GM12878 (cell line): ENCODE measurements around the gene SOX10. TPM values are rescaled to one million over a fixed set of nuclear protein-coding genes. Genes with fewer than 3 reads are reported as not detected.

ENCODE experiments used
- ATAC-seq: fragments of 200-7000 bp; cut with Tn5 transposase; 3 replicates; pipeline ENCODE4 v1.9.1; 2020; ENCODE audit warnings: mild to moderate bottlenecking, moderate library complexity
- BruUV-seq: library from RNA; stranded (reverse); fragments of 400-500 nt; replicated peaks from 2 replicates; lab custom pipeline; 2021; lab: Mats Ljungman, UMichigan
- CTCF ChIA-PET: fragments of 300-600 bp; sonication (Branson Sonifier 250); formaldehyde crosslinking; extraction: SDS; loops from one replicate; lab custom pipeline; 2021; ENCODE audit warnings: inconsistent platforms; lab: Yijun Ruan, JAX
- POLR2A ChIA-PET: fragments of 350-600 bp; formaldehyde crosslinking; extraction: SDS; loops from one replicate; lab custom pipeline; 2021; ENCODE audit warnings: inconsistent platforms; lab: Charles Lee
- RAD21 ChIA-PET: fragments of 300-600 bp; sonication (Branson Sonifier 250); formaldehyde crosslinking; loops from one replicate; lab custom pipeline; 2023; ENCODE audit warnings: antibody characterized with exemption; ENCODE audit not compliant: unreplicated experiment; lab: Charles Lee
- SMC1A ChIA-PET: fragments of 300-600 bp; sonication (Branson Sonifier 250); formaldehyde crosslinking; loops from one replicate; lab custom pipeline; 2023; ENCODE audit not compliant: unreplicated experiment, uncharacterized antibody; lab: Charles Lee
- DNase-seq: peaks from one replicate; pipeline ENCODE4 v3.0.0-alpha.2; 2011; ENCODE audit warnings: low read depth, low spot score
- FAIRE-seq: peaks from 3 replicates; lab custom pipeline; 2011; peaks lifted over from hg19 to GRCh38; lab: Jason Lieb, UNC
- H2AFZ ChIP-seq: 2 replicates; pipeline ENCODE4 v1.6.0; 2011; ENCODE audit warnings: low read depth, low read length, control low read depth; ENCODE audit not compliant: control insufficient read depth
- H3K27ac ChIP-seq: 2 replicates; pipeline ENCODE4 v1.5.1; 2011; ENCODE audit warnings: control low read depth; ENCODE audit not compliant: control insufficient read depth, insufficient read depth
- H3K27me3 ChIP-seq, 2 experiments: replicated peaks in 1 of 2; 2 replicates each; pipeline versions ENCODE4 v1.6.0 to v1.6.1; 2011; ENCODE audit warnings: low read length in 1 of 2; ENCODE audit not compliant: control insufficient read depth in 2 of 2, insufficient read depth in 2 of 2
- H3K36me3 ChIP-seq, 2 experiments: 2 replicates each; pipeline ENCODE4 v1.5.1; 2011; ENCODE audit warnings: low read length in 1 of 2; ENCODE audit not compliant: control insufficient read depth in 2 of 2, insufficient read depth in 2 of 2
- H3K4me1 ChIP-seq: 2 replicates; pipeline ENCODE4 v1.6.1; 2011; ENCODE audit warnings: mild to moderate bottlenecking, low read length, moderate library complexity, mixed read lengths; ENCODE audit not compliant: control insufficient read depth, insufficient read depth
- H3K4me2 ChIP-seq: 2 replicates; pipeline ENCODE4 v1.6.0; 2011; ENCODE audit warnings: control low read depth; ENCODE audit not compliant: control insufficient read depth, insufficient read depth
- H3K4me3 ChIP-seq: fragments of 200-600 bp; sonication (generic); 2 replicates; pipeline ENCODE4 v1.5.1; 2016
- H3K79me2 ChIP-seq: 2 replicates; pipeline ENCODE4 v1.6.0; 2011; ENCODE audit warnings: low read length; ENCODE audit not compliant: control insufficient read depth, insufficient read depth
- H3K9ac ChIP-seq: 2 replicates; pipeline ENCODE4 v1.8.0; 2011; ENCODE audit warnings: low read length, control low read depth, mixed read lengths; ENCODE audit not compliant: control insufficient read depth, insufficient read depth
- H3K9me3 ChIP-seq: replicated peaks from 3 replicates; pipeline ENCODE4 v1.5.1; 2011; ENCODE audit warnings: mild to moderate bottlenecking, low read length; ENCODE audit not compliant: control insufficient read depth, insufficient read depth
- H4K20me1 ChIP-seq: 2 replicates; pipeline ENCODE4 v1.6.0; 2011; ENCODE audit not compliant: control insufficient read depth, insufficient read depth
- E2F4 ChIP-seq: IDR thresholded peaks from 2 replicates; pipeline ENCODE4 v1.6.1; 2012; ENCODE audit warnings: low read depth, low read length, improper control_type of control experiment
- GATAD2B ChIP-seq: fragments of 450-650 bp; conservative IDR thresholded peaks from 2 replicates; pipeline ENCODE4 v1.6.1; 2017; ENCODE audit warnings: low read depth, mild to moderate bottlenecking, moderate library complexity
- HDGF ChIP-seq: fragments of 450-650 bp; IDR thresholded peaks from 2 replicates; pipeline ENCODE4 v1.6.1; 2016; ENCODE audit warnings: antibody characterized with exemption
- KAT2A ChIP-seq: conservative IDR thresholded peaks from 2 replicates; pipeline ENCODE4 v1.6.1; 2011; ENCODE audit warnings: low read depth, low read length; ENCODE audit not compliant: control insufficient read depth
- MXI1 ChIP-seq: fragments of 150-350 bp; IDR thresholded peaks from 2 replicates; pipeline ENCODE4 v1.6.1; 2011; ENCODE audit warnings: low read depth, mild to moderate bottlenecking, inconsistent platforms, low read length, improper control_type of control experiment
- MYC ChIP-seq: IDR thresholded peaks from 2 replicates; pipeline ENCODE4 v1.6.1; 2011; ENCODE audit warnings: mild to moderate bottlenecking, low read length, moderate library complexity, inconsistent platforms; ENCODE audit not compliant: insufficient read depth, insufficient replicate concordance, insufficient read length, severe bottlenecking
- NBN ChIP-seq: fragments of 450-650 bp; IDR thresholded peaks from 2 replicates; pipeline ENCODE4 v1.6.1; 2016
- NR2C2 ChIP-seq: IDR thresholded peaks from 2 replicates; pipeline ENCODE4 v1.6.1; 2011; ENCODE audit warnings: borderline replicate concordance, low read depth; ENCODE audit not compliant: control insufficient read depth, insufficient read length
- NR2F1 ChIP-seq: fragments of 450-650 bp; conservative IDR thresholded peaks from 2 replicates; pipeline ENCODE4 v1.6.1; 2017; ENCODE audit warnings: mild to moderate bottlenecking
- PAX5 ChIP-seq: IDR thresholded peaks from 2 replicates; pipeline ENCODE4 v1.6.1; 2011; ENCODE audit warnings: low read depth, low read length, borderline replicate concordance
- USF2 ChIP-seq: IDR thresholded peaks from 2 replicates; pipeline ENCODE4 v1.6.1; 2011; ENCODE audit warnings: low read depth, low read length, improper control_type of control experiment, borderline replicate concordance
- WGBS: methylation state at CpG from one replicate; pipeline ENCODE4 v1.1.6; 2016; ENCODE audit warnings: low lambda C conversion rate; ENCODE audit not compliant: insufficient replicate concordance, insufficient coverage; ENCODE audit errors: missing lambda C conversion rate; 5-methylcytosine and 5-hydroxymethylcytosine counted together
- in situ Hi-C: fragments of 300-500 bp; cut with MboI; formaldehyde crosslinking; loops from 9 replicates; pipeline ENCODE4 v1.14.3; 2018; ENCODE audit warnings: mixed read lengths
- intact Hi-C: fragments of 100-400 bp; cut with micrococcal nuclease; formaldehyde crosslinking; loops from one replicate; pipeline ENCODE4 v1.14.2; 2022; ENCODE audit not compliant: unreplicated experiment
- polyA plus RNA-seq, 11 experiments: library from polyadenylated mRNA; depleted of rRNA in 4 of 11; unstranded in 6 of 11; stranded (reverse) in 5 of 11; fragments of >200 nt; fragmentation: Nextera tagmentation in 4 of 11; fragmentation: Illumina TruSeq in 1 of 11; extraction: Ambion mirVana in 4 of 11; extraction: Trizol in 1 of 11; gene quantifications; 1 replicate in 1 of 11; 2 replicates in 10 of 11; pipeline versions ENCODE4 v1.2.1 to v1.2.3, GENCODE V29; 2011 to 2016; ENCODE audit warnings: inconsistent platforms in 2 of 11, missing spikeins in 2 of 11, low read depth in 1 of 11
- total RNA-seq, 4 experiments: library from RNA; depleted of rRNA in 3 of 4; stranded (reverse); fragments of >200 nt in 3 of 4; fragmentation: Illumina TruSeq in 1 of 4; extraction: Trizol in 1 of 4; gene quantifications; 2 replicates each; pipeline versions ENCODE4 v1.2.1 to v1.2.3, GENCODE V29; 2013 to 2021

Gene SOX10
- total and polyA plus RNA-seq, 10 of the 15 experiments (the other 5 are each of a cell fraction or from before 2014, with no cell fraction given), result 0.05 TPM; not detected in 9

- no peak overlapping the region for H3K4me3 ChIP-seq
- no peaks in the 10 kb centered on the region for H3K4me1 ChIP-seq
- H3K36me3 ChIP-seq, result no peaks in the 10 kb centered on the region
- no peak for ATAC-seq
- RAD21 ChIA-PET, result no interaction called here
- no peak overlapping the region for H3K9ac ChIP-seq
- no peaks in the 10 kb centered on the region for H3K79me2 ChIP-seq
- H2AFZ ChIP-seq, result no peak overlapping the region
- CTCF ChIA-PET, result no interaction called here
- no peak overlapping the region for H3K4me2 ChIP-seq
- POLR2A ChIA-PET, result no interaction called here
- intact Hi-C loops, result no loop called here
- no peak for FAIRE-seq
- H3K9me3 ChIP-seq, result no peaks in the 10 kb centered on the region
- WGBS, result 29% methylated on average over 7 of the region's 7 CpGs
- H4K20me1 ChIP-seq, result no peaks in the 10 kb centered on the region
- BruUV-seq, result no TSS peak
- SMC1A ChIA-PET, result no interaction called here
- TF ChIP-seq MXI1, result no peak
- no peak for TF ChIP-seq KAT2A
- TF ChIP-seq MYC, result no peak
- TF ChIP-seq GATAD2B, result no peak
- no peak for TF ChIP-seq HDGF
- TF ChIP-seq NR2F1, result no peak
- TF ChIP-seq NBN, result no peak
- no peak for TF ChIP-seq USF2
- TF ChIP-seq E2F4, result no peak
- TF ChIP-seq PAX5, result no peak
- no peak for TF ChIP-seq NR2C2
- in situ Hi-C loops, result no loop called here
- no peak for DNase-seq
- no peak overlapping the region for H3K27ac ChIP-seq
- H3K27me3 ChIP-seq, result no peaks in the 10 kb centered on the region
Observed at GRCh38 chr22:37990862-37991261, 6.5 kb upstream of the SOX10 start.
